ENCODE measurements around the gene ELP2. TPM values are rescaled to one million over a fixed set of nuclear protein-coding genes. Genes with fewer than 3 reads are reported as not detected.

The ELP2 gene
- total and polyA plus RNA-seq, 9 of the 15 experiments (the other 6 are each of a cell fraction or from before 2014, with no cell fraction given) = 76.8 to 192 (median 140) TPM

DNA sequence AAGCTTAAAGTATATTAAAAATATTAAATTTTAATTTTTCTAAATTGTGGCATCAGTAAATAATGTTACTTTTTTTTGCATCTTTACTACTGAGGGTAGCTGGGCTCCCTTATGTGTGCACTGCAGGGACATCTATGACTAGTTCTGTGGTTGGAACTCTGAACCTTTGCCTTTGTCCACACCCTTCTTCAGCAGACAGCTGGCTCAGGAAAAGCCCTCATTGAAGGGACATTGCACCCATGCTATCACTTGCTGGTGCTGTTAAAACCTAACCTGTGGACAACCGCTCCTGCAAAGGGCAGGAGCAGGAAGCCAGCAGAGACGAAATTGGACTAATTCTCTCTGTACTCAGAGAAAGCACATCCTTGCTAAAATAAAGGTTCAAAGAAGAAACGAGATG, 87.6 kb downstream of the ELP2 start:
- no peak overlapping the region for H3K27ac ChIP-seq (ENCODE audit: extremely low read depth, low read depth, low read length)
- no peak overlapping the region for H3K4me2 ChIP-seq (ENCODE audit: insufficient read depth, low read length)
- ChIA-PET CTCF (ENCODE audit: low intra/inter-chr PET ratio) (no interaction called here), POLR2A (interaction anchor here (0.6 to 1.6 kb wide), 5 partner anchors 14 to 1277 kb away, joined by 3 to 5 read pairs (median 3); no protein-coding TSS in a partner anchor)
- H2AFZ ChIP-seq (ENCODE audit: low read depth, low read length) = no peak overlapping the region
- H3K9me1 ChIP-seq (ENCODE audit: control insufficient read depth, insufficient read depth, low read length) = no peaks in the 10 kb centered on the region
- no peaks in the 10 kb centered on the region for H4K20me1 ChIP-seq (replicated peaks; ENCODE audit: control insufficient read depth, insufficient read depth, low read length)
- in situ Hi-C loops (cut with MboI) (no loop called here), intact Hi-C loops (cut with micrococcal nuclease) (no loop called here)
- H3K4me1 ChIP-seq (replicated peaks in 1 of 2; ENCODE audit: control insufficient read depth in 2 of 2, insufficient read depth in 2 of 2, low read length in 2 of 2) = peaks cover 5 to 10% of the 10 kb centered on the region in 2 experiments; a peak in 3 of 5 replicates
- no peak for DNase-seq (ENCODE audit: extremely low read depth in 1 of 4, low spot score in 3 of 4)
- 40% methylated on average over 3 of the region's 3 CpGs for WGBS (ENCODE audit: insufficient coverage, low coverage, missing lambda C conversion rate)
- H3K4me3 ChIP-seq = no peak overlapping the region
- H3K36me3 ChIP-seq (ENCODE audit: control insufficient read depth, insufficient read depth, low read length) = peaks cover 20% of the 10 kb centered on the region; the same call in 1 of the 3 replicates
- TF ChIP-seq SMAD3 (CRISPR knock-in tag; conservative IDR thresholded peaks at IDR 0.05) = no peak
- TF ChIP-seq ZNF175 (CRISPR knock-in tag; IDR thresholded peaks at IDR 0.05; ENCODE audit: low read depth) = no peak
- no peak for TF ChIP-seq MITF (IDR thresholded peaks at IDR 0.05)
- TF ChIP-seq ZNF592 (IDR thresholded peaks at IDR 0.05) = no peak
- TF ChIP-seq, protein P1, sequence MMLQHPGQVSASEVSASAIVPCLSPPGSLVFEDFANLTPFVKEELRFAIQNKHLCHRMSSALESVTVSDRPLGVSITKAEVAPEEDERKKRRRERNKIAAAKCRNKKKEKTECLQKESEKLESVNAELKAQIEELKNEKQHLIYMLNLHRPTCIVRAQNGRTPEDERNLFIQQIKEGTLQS (IDR thresholded peaks at IDR 0.05) = no peak
- TF ChIP-seq, protein P1 (CRISPR knock-in tag; conservative IDR thresholded peaks at IDR 0.05) = no peak
- TF ChIP-seq ZFP91 (CRISPR knock-in tag; IDR thresholded peaks at IDR 0.05) = no peak
- ATAC-seq = no peak
- H3K9ac ChIP-seq (ENCODE audit: insufficient read depth in 1 of 2, low read depth in 2 of 2, low read length in 2 of 2) = no peak overlapping the region
- FAIRE-seq = no peak
- no TSS peak for BruUV-seq (replicated peaks)
- H3K79me2 ChIP-seq (ENCODE audit: control insufficient read depth, insufficient read depth, low read length) = no peaks in the 10 kb centered on the region
- no peaks in the 10 kb centered on the region for H3K27me3 ChIP-seq (ENCODE audit: control insufficient read depth in 2 of 2, insufficient read depth in 2 of 2, low read length in 2 of 2)
- no peaks in the 10 kb centered on the region for H3K9me3 ChIP-seq (replicated peaks; ENCODE audit: control insufficient read depth, insufficient read depth, low read depth, low read length)

Data from K562 (cell line).